Activated T-cell treated with anti-CD3 and anti-CD28 coated beads, Interleukin-2, amount 50 U/mL, for 48 hours (primary cell): ENCODE data around the gene MRPL44.

ENCODE experiments used
- DNase-seq, 2 experiments: peaks; one replicate each; pipeline ENCODE4 v3.0.0-alpha.2; 2020

The MRPL44 gene

DNA sequence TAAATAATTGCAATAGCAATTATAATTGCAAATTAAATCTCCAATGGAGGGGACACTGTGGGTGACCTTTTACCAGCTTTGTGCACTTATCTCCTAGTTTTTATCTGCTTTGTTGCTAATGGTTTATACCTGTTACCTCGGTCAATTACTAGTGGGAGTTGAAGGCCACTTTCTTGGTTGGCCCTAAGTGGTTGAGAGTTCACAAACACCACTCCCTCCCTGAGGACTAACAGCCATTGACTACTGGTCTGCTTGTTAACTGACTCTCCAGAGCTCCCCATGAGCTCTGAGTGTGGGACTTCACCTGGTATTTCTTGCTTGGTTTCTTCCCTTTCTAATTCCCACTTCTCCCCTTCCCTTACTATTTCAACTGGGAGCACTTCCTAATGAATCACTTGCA is 54.6 kb downstream of the MRPL44 start:
- no peak for DNase-seq

DNA sequence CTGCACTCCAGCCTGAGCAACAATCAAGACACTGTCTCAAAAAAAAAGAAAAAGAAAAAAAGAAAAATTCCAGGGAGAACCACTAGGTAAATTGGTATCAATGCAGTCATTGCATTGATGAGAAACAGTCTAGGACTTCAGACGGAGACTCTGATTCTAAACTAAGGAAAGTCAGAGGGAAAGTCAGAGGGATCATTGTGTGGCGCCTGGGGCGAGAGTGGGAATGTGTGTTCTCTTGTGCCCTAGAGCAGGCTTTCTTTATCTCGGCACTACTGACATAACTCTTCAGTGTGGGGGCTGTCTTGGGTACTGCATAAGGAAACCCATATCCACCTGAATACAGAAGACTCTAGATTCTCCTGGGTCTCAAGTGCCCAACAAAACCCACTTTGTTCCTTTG is 57.1 kb downstream of the MRPL44 start:
- no peak for DNase-seq

DNA sequence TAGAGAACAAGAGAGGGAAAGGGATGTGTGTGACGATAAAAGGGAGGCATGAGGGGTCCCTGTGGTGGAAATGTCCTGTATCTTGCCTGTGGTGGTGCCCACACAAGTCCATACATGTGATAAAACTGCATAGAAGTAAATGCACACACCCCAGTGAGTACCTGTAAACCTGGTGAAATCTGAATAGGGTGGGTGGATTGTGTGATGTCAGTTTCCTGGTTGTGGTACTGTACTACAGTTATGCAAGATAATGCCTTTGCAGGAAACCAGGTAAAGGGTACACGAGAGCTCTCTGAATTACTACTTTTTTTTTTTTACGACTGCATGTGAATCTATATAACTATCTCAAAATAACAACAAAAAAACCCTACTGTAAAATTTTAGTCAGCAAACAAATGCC is 59.7 kb downstream of the MRPL44 start:
- DNase-seq = no peak
